GM19463 (cell line): ENCODE measurements around the gene CA5A.
A peak's percentile ranks its signal among the peaks of the same experiment; 100 is the strongest.

Experiments used
- ATAC-seq: cut with Tn5 transposase; IDR thresholded peaks from one replicate; pipeline ENCODE4 v1.9.1; 2021; ENCODE audit warnings: mild to moderate bottlenecking, moderate library complexity; ENCODE audit not compliant: unreplicated experiment

Gene CA5A

GRCh38 chr16:87964049-87964659, 27.8 kb upstream of the CA5A start:
- no peak for ATAC-seq

DNA sequence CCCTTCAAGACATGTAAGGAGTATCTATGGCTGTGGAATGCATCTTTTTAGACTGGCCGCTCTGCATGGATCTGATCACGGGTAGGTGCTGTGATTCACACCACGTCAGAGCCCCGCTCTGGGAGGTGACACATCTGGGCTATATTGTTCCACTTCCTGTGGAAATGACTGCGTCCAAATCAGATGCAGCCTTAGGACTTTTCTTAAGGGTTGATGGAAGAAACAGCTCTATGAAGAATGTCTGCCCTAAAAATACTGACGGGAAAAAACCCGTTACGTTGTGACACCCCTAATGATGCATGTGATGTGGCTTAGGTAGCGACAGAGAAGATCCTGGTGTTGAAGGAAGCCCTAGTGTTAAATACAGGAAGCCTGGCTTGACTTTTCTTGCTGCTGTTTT, 27.1 kb upstream of the CA5A start:
- no peak for ATAC-seq

DNA sequence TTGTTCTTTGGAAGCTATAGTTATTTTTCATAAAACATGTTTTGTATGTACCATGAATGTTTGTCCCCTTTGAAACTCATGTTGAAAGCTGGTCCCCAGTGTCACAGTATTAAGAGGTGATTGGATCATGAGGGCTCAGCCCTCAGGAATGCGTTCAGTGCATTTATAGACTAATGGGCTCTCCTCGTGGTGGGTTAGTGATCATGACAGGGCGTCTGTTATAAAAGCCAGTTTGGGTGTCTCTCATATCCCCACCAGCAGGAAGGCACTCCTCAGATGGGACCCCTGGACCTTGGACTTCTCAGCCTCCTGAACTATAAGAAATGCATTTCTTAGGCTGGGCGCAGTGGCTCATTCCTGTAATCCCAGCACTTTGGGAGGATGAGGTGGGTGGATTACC, 25.3 kb upstream of the CA5A start:
- ATAC-seq, result no peak

DNA sequence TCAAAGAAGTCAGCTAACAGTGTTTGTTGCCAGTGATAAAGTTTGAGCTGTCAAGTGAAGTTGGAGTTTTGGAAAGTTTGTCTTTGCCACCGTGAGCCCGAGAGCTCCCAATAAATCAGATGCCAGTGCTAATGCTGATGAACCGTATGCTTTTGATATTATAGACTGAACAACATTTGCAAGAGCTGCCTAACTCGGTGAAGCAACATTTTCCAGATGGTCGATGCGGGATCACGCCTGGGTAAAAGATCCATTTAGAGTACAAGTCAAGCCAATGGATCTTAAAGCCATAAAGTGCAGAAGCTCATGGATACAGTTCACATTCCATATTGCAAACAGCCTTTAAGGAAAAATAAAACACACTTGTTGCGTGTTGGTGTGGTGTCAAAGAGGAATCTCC, 24.5 kb upstream of the CA5A start:
- ATAC-seq, result no peak

DNA sequence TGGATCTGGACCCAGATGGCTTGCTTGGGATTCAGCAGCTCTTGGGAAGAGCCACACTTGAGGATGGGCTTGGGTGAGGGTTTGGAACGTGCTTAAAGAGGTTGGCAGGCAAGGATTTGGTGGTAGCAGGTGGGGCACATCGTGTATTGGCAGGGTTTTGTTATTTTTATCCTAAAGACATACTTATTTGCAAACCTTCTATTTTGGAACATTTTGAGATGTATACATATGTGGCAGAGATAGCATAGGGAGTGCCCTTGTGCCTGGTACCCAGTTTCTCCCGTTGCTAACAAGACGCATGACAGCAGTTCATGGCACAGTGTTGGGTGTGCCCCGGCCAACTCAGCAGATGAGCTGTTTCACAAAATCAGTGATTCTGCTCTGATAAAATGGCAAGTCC, 24.0 kb upstream of the CA5A start:
- ATAC-seq, result no peak

GRCh38 chr16:87959391-87959990, 23.2 kb upstream of the CA5A start:
- no peak for ATAC-seq

- no peak for ATAC-seq
Measured at GRCh38 chr16:87958632-87959031, 22.3 kb upstream of the CA5A start.

- ATAC-seq, result no peak
Measured at GRCh38 chr16:87957296-87958094, 21.2 kb upstream of the CA5A start.

GRCh38 chr16:87956365-87957231, 20.3 kb upstream of the CA5A start:
- no peak for ATAC-seq

DNA sequence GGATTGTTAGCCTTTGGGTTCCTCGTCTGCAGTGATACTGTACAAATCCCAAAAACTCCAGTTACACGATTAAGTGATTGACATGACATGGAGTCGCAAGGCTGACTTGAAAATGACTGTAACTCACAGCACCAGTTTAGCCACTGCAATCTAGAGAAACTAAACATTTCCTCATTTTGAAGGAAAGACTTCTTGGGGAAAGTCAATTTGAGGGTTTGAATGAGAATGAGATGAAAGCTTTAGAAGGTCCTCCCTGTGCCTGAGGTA, 19.7 kb upstream of the CA5A start:
- ATAC-seq, result no peak

GRCh38 chr16:87955302-87956097, 19.2 kb upstream of the CA5A start:
- no peak for ATAC-seq

DNA sequence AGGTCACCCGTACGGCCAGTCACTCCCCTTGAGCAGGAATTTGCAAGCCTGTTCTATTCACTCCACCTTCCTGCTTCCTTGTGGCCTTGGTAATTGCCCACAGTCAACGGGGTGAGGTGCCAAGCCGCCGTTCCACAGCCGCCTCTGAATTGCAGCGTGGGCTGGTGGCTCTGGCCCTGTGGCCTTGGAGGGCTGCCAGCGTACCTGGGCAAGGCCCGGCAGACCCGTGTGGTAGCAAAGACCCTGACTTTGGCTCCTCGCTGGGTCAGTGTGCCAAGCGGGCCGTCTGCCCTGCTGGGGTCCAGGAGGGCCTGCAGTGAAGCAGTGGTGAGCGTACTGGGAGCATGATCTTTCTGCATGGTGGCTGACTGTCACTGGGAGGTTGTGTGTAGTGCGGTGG, 18.5 kb upstream of the CA5A start:
- ATAC-seq, result no peak

GRCh38 chr16:87954361-87954760, 18.0 kb upstream of the CA5A start:
- no peak for ATAC-seq

DNA sequence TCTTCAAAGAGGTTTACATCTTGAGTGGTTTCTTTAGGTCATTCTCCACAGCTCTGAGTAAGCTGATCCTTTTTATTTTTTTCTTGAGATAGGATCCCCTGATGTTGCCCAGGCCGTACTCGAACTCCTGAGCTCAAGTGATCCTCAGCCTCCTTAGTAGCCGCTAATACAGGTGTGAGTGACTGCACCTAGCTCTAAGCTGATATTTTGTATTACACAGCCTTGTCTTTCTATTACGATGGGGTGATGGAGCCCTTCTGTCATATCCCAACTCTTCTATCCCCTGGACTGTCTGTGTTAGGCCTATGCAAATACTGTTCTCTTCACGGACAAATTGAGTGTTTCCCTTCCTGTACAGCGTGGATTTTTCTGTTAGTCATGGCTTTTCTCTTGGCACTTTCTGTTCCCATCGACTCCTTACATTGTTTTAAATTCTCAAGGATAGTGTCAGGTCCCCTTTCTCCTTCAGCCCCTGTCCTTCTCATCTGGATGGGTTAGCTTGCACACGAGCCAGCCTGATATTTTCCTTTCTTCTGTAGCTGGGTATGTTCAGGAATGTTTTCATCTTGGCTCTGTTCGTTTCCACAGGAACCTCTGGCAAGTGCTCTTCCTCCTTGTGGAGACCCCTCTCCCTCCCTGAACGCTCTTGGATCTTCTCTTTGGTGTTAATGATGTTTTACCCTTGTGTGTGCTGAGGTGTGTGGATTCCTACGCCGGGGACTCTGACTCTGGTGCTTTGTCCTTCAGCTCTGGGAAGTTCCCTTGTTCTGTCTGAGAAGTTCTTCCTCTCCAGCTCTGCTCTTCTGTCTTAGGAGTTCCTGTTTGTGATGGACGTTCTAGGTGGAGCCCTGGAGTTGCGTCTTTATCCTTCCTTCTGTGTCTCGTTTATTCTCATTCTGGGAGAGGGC, 17.2 kb upstream of the CA5A start:
- no peak for ATAC-seq

DNA sequence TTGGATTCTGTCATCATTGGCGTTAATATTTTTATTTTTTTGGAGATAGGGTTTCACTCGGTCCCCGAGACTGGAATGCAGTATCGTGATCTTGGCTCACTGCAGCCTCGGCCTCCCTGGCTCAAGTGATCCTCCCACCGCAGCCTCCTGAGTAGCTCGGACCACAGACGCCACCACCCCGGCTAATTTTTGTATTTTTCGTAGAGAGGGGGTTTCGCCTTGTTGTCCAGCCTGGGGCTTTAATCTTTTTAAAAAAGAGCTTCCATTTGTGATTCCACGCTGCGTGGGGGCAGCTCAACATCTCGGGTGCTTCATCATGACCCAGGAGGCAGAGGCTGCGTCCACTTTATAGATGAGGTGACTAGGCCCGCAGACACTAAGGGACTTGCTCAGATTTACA, 16.4 kb upstream of the CA5A start:
- no peak for ATAC-seq

- no peak for ATAC-seq
Measured at GRCh38 chr16:87951552-87952538, 15.5 kb upstream of the CA5A start.

DNA sequence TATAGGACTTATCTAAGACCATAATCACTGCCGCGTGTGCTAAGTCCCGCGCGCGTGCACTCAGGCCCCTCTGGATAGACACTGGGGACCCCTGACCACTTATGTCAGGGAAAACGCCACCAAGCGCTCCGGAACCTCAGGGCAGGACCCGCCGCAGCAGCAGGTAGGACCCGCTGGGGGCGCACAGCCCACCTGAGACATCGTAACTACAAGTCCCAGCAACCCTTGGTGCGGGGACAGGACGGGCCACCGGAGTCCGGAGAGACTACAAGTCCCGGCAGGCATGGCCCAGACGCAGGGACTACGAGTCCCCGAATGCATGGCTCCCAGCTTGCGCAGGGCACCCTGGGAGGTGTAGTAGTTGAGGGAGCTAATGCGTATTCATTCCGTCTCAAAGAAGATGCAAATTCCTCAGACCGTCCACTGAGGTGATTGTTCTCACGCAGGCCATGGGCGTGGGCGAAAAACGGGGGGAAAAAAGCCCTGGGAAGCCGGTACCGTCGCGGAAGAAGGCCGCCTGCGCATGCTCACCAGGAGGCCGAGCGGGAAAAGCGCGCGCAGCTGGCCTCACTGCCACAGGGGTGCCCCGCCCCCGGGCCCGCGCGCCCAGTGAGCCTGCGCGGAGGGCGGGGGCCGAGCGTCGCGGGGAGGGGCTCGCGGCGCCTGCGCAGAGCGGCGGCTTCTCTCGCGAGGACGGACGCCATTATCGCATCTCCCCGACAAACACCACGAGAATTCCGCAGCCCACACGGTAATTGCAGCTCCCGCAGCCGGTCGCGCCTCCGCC, 14.6 kb upstream of the CA5A start, which contains the start of gene BANP:
TSS of gene BANP (plus strand) at position 670 of the 787 bp plus-strand sequence. CDS start 23,682 bp downstream, outside the sequence.
- ATAC-seq, result peak; percentile 86
